CD4-positive, alpha-beta T cell (primary cell): ENCODE data around the gene CD9. TPM values are rescaled to one million over a fixed set of nuclear protein-coding genes. Genes with fewer than 3 reads are reported as not detected.

Experiments used
- ATAC-seq: fragments of 200-7000 bp; cut with Tn5 transposase; one replicate; pipeline ENCODE4 v1.10.0; 2022; ENCODE audit warnings: mild to moderate bottlenecking; ENCODE audit not compliant: poor library complexity
- CTCF ChIA-PET: fragments of 350-600 bp; sonication (Branson Sonifier 250); formaldehyde crosslinking; loops from one replicate; lab custom pipeline; 2021; ENCODE audit warnings: antibody characterized with exemption, inconsistent platforms; lab: Charles Lee
- POLR2A ChIA-PET: fragments of 350-600 bp; sonication (Branson Sonifier 250); formaldehyde crosslinking; loops from one replicate; lab custom pipeline; 2021; ENCODE audit warnings: antibody characterized with exemption, inconsistent platforms; lab: Charles Lee
- DNase-seq, 14 experiments: peaks; one replicate each; pipeline ENCODE4 v3.0.0-alpha.2; 2013 to 2020; ENCODE audit warnings: mixed read lengths in 2 of 14
- H3K27ac ChIP-seq, 2 donors: one replicate each; pipeline versions ENCODE4 v1.5.1 to v1.7.0; 2013; ENCODE audit warnings: low read length in 2 of 2, low read depth in 1 of 2, mild to moderate bottlenecking in 1 of 2
- H3K27me3 ChIP-seq, 2 experiments: 1 replicate in 1 of 2; 2 replicates in 1 of 2; pipeline versions ENCODE4 v1.6.1 to v1.7.0; 2013; ENCODE audit warnings: low read length in 2 of 2, control low read depth in 1 of 2, mild to moderate bottlenecking in 1 of 2, moderate library complexity in 1 of 2; ENCODE audit not compliant: insufficient read depth in 2 of 2, control insufficient read depth in 1 of 2
- H3K36me3 ChIP-seq: one replicate; pipeline ENCODE4 v1.6.1; 2013; ENCODE audit warnings: low read length, control low read depth; ENCODE audit not compliant: insufficient read depth
- H3K4me1 ChIP-seq: one replicate; pipeline ENCODE4 v1.6.1; 2013; ENCODE audit warnings: low read length, control low read depth; ENCODE audit not compliant: insufficient read depth
- H3K4me3 ChIP-seq: one replicate; pipeline ENCODE4 v1.5.1; 2013; ENCODE audit warnings: mild to moderate bottlenecking, low read length, moderate library complexity
- H3K9me3 ChIP-seq, 2 experiments: 1 replicate in 1 of 2; 2 replicates in 1 of 2; pipeline versions ENCODE4 v1.6.1 to v1.7.0; 2013; ENCODE audit warnings: low read length in 2 of 2, mild to moderate bottlenecking in 2 of 2, control low read depth in 1 of 2, moderate library complexity in 1 of 2; ENCODE audit not compliant: control insufficient read depth in 1 of 2, insufficient read depth in 1 of 2
- H3K27ac Mint-ChIP-seq: one replicate; pipeline ENCODE4 v1.8.0; 2020; ENCODE audit warnings: mixed read lengths
- H3K27me3 Mint-ChIP-seq: one replicate; pipeline ENCODE4 v1.8.0; 2021; ENCODE audit warnings: mixed read lengths
- H3K36me3 Mint-ChIP-seq: one replicate; pipeline ENCODE4 v1.8.0; 2021; ENCODE audit warnings: low read depth, mixed read lengths
- H3K4me1 Mint-ChIP-seq: one replicate; pipeline ENCODE4 v1.8.0; 2021; ENCODE audit warnings: low read depth, mixed read lengths
- H3K4me3 Mint-ChIP-seq: one replicate; pipeline ENCODE4 v1.8.0; 2020; ENCODE audit warnings: mild to moderate bottlenecking, mixed read lengths
- H3K9me3 Mint-ChIP-seq: one replicate; pipeline ENCODE4 v1.8.0; 2020; ENCODE audit warnings: mixed read lengths
- CTCF ChIP-seq: fragments of 200-600 bp; IDR thresholded peaks from one replicate; pipeline ENCODE4 v1.8.0; 2022; ENCODE audit warnings: antibody characterized with exemption, mild to moderate bottlenecking
- intact Hi-C, 2 experiments: fragments of 100-400 bp; cut with DNase I in 1 of 2; cut with micrococcal nuclease in 1 of 2; formaldehyde crosslinking; loops; one replicate each; pipeline versions ENCODE4 v1.15.1 to v1.9.0; 2023 to 2025; cut with DNase I, micrococcal nuclease
- total RNA-seq, 174 experiments: library from RNA in 2 of 174; stranded (reverse) in 2 of 174; gene quantifications; one replicate each; pipeline ENCODE4 v1.2.3 and lab custom pipeline; 2021 to 2026

Gene CD9
- total RNA-seq, 2 experiments from 2014 or later = 0.36 to 0.66 TPM

GRCh38 chr12:6203601-6204000, 3.4 kb downstream of the CD9 start:
- ATAC-seq = no peak
- TF ChIP-seq CTCF = no peak
- Mint-ChIP-seq H3K9me3 (no peaks in the 10 kb centered on the region), H3K4me1 (peaks cover 28% of the 10 kb centered on the region), H3K27me3 (peaks cover 43% of the 10 kb centered on the region), H3K4me3 (no peak overlapping the region), H3K36me3 (no peaks in the 10 kb centered on the region), H3K27ac (no peak overlapping the region)
- Histone ChIP-seq H3K36me3 (no peaks in the 10 kb centered on the region), H3K4me3 (no peak overlapping the region), H3K27ac (no peak overlapping the region), H3K9me3 (peaks cover 0 to 3% of the 10 kb centered on the region in 2 experiments), H3K27me3 (peaks cover 28 to 38% of the 10 kb centered on the region in 2 experiments), H3K4me1 (peaks cover 18% of the 10 kb centered on the region)
- intact Hi-C loops = no loop called here
- CTCF ChIA-PET = interaction anchor here (0.8 to 1.7 kb wide), 4 partner anchors 8 to 81 kb away, joined by 3 to 5 read pairs (median 4); no protein-coding TSS in a partner anchor
- no peak for DNase-seq
- POLR2A ChIA-PET = no interaction called here

GRCh38 chr12:6204533-6205143, 4.4 kb downstream of the CD9 start:
- TF ChIP-seq CTCF = no peak
- no peak for ATAC-seq
- Histone ChIP-seq H3K4me3 (no peak overlapping the region), H3K27me3 (peaks cover 28 to 37% of the 10 kb centered on the region in 2 experiments), H3K9me3 (peaks cover 0 to 3% of the 10 kb centered on the region in 2 experiments), H3K36me3 (no peaks in the 10 kb centered on the region), H3K4me1 (peaks cover 18% of the 10 kb centered on the region), H3K27ac (no peak overlapping the region)
- intact Hi-C loops = no loop called here
- Mint-ChIP-seq H3K27ac (no peak overlapping the region), H3K27me3 (peaks cover 43% of the 10 kb centered on the region), H3K4me3 (no peak overlapping the region), H3K36me3 (no peaks in the 10 kb centered on the region), H3K4me1 (peaks cover 28% of the 10 kb centered on the region), H3K9me3 (no peaks in the 10 kb centered on the region)
- ChIA-PET CTCF (interaction anchor here (0.8 to 1.7 kb wide), 2 partner anchors 9 to 74 kb away, joined by 4 to 5 read pairs; no protein-coding TSS in a partner anchor), POLR2A (interaction anchor here (1.2 kb wide), 1 partner anchor 9 kb away, joined by 3 read pairs; no protein-coding TSS in a partner anchor)
- no peak for DNase-seq

- peaks cover 25 to 34% of the 10 kb centered on the region in 2 experiments for H3K27me3 ChIP-seq
- H3K36me3 ChIP-seq = no peaks in the 10 kb centered on the region
- H3K9me3 ChIP-seq = peaks cover 0 to 3% of the 10 kb centered on the region in 2 experiments
- POLR2A ChIA-PET = interaction anchor here (1.2 kb wide), 1 partner anchor 9 kb away, joined by 3 read pairs; no protein-coding TSS in a partner anchor
- Mint-ChIP-seq H3K4me1 (peaks cover 28% of the 10 kb centered on the region), H3K9me3 (no peaks in the 10 kb centered on the region), H3K36me3 (no peaks in the 10 kb centered on the region), H3K4me3 (no peak overlapping the region), H3K27ac (no peak overlapping the region), H3K27me3 (peaks cover 43% of the 10 kb centered on the region)
- peaks cover 14% of the 10 kb centered on the region for H3K4me1 ChIP-seq
- ATAC-seq = no peak
- no peak overlapping the region for H3K27ac ChIP-seq
- intact Hi-C loops = no loop called here
- DNase-seq = no peak
- TF ChIP-seq CTCF = no peak
- CTCF ChIA-PET = no interaction called here
- no peak overlapping the region for H3K4me3 ChIP-seq
These were observed 4.9 kb downstream of the CD9 start for GRCh38 chr12:6205144-6205539.
